H1 (cell line): Measurements from ENCODE around the gene COL11A2. TPM values are rescaled to one million over a fixed set of nuclear protein-coding genes. Genes with fewer than 3 reads are reported as not detected.
A peak's percentile ranks its signal among the peaks of the same experiment; 100 is the strongest.

Experiments used
- CTCF ChIA-PET: fragments of 300-600 bp; sonication (Branson Sonifier 250); formaldehyde crosslinking; loops from one replicate; lab custom pipeline; 2021; ENCODE audit not compliant: partially characterized antibody; lab: Charles Lee
- POLR2A ChIA-PET: fragments of 300-600 bp; sonication (Branson Sonifier 250); formaldehyde crosslinking; loops from one replicate; lab custom pipeline; 2021; ENCODE audit warnings: inconsistent platforms; ENCODE audit not compliant: partially characterized antibody; lab: Charles Lee
- DNase-seq, 2 experiments: peaks; one replicate each; pipeline versions ENCODE4 v3.0.0 to v3.0.0-alpha.2; 2010 to 2022; ENCODE audit warnings: low spot score in 2 of 2, low read depth in 1 of 2, mixed read lengths in 1 of 2
- FAIRE-seq: peaks from 2 replicates; lab custom pipeline; 2011; peaks lifted over from hg19 to GRCh38; lab: Jason Lieb, UNC
- H2AFZ ChIP-seq: 2 replicates; pipeline ENCODE4 v1.8.1; 2012; ENCODE audit warnings: low read length, inconsistent platforms
- H2AK5ac ChIP-seq: 2 replicates; pipeline ENCODE4 v1.6.1; 2013; ENCODE audit warnings: low read depth, low read length
- H2BK120ac ChIP-seq: replicated peaks from 2 replicates; pipeline ENCODE3; 2013; ENCODE audit warnings: low read depth, low read length, inconsistent platforms
- H2BK12ac ChIP-seq: 2 replicates; pipeline ENCODE4 v1.6.1; 2013; ENCODE audit warnings: low read depth, low read length
- H2BK15ac ChIP-seq: 2 replicates; pipeline ENCODE4 v1.6.1; 2013; ENCODE audit warnings: low read length
- H2BK20ac ChIP-seq: 2 replicates; pipeline ENCODE4 v1.6.1; 2013; ENCODE audit warnings: low read length
- H2BK5ac ChIP-seq: 2 replicates; pipeline ENCODE4 v1.6.1; 2013; ENCODE audit warnings: low read depth, low read length
- H3K14ac ChIP-seq: 2 replicates; pipeline ENCODE4 v1.6.1; 2013; ENCODE audit warnings: inconsistent platforms; ENCODE audit not compliant: insufficient read length
- H3K18ac ChIP-seq: 2 replicates; pipeline ENCODE4 v1.6.1; 2013; ENCODE audit warnings: low read length; ENCODE audit errors: extremely low read depth
- H3K23ac ChIP-seq: 2 replicates; pipeline ENCODE4 v1.6.1; 2013; ENCODE audit warnings: inconsistent platforms; ENCODE audit not compliant: insufficient read length
- H3K23me2 ChIP-seq: 2 replicates; pipeline ENCODE4 v1.6.1; 2013; ENCODE audit warnings: low read depth, low read length
- H3K27ac ChIP-seq: 2 replicates; pipeline ENCODE4 v1.6.1; 2011; ENCODE audit warnings: low read depth, low read length, inconsistent platforms
- H3K27me3 ChIP-seq, 4 experiments: replicated peaks in 1 of 4; 1 replicate in 1 of 4; 2 replicates in 3 of 4; pipeline versions ENCODE4 v1.6.1 to v1.8.1; 2011 to 2013; ENCODE audit warnings: low read length in 3 of 4, mild to moderate bottlenecking in 3 of 4, inconsistent platforms in 2 of 4, mixed read lengths in 2 of 4, moderate library complexity in 1 of 4; ENCODE audit not compliant: control insufficient read depth in 3 of 4, insufficient read depth in 3 of 4; ENCODE audit errors: extremely low read depth in 1 of 4
- H3K36me3 ChIP-seq, 4 experiments: 2 replicates each; pipeline versions ENCODE4 v1.6.1 to v1.8.1; 2011 to 2013; ENCODE audit warnings: mild to moderate bottlenecking in 4 of 4, low read length in 3 of 4, moderate library complexity in 2 of 4, control low read depth in 1 of 4, inconsistent platforms in 1 of 4; ENCODE audit not compliant: insufficient read depth in 4 of 4, control insufficient read depth in 2 of 4
- H3K4ac ChIP-seq: replicated peaks from 2 replicates; pipeline ENCODE3; 2013; ENCODE audit warnings: low read length, low read depth, mixed read lengths, inconsistent platforms; ENCODE audit not compliant: insufficient read length
- H3K4me1 ChIP-seq, 4 experiments: replicated peaks in 1 of 4; 1 replicate in 1 of 4; 2 replicates in 3 of 4; pipeline versions ENCODE4 v1.6.1 to v1.8.1; 2011 to 2013; ENCODE audit warnings: low read length in 3 of 4, inconsistent platforms in 2 of 4, mixed read lengths in 1 of 4; ENCODE audit not compliant: insufficient read depth in 4 of 4, control insufficient read depth in 3 of 4
- H3K4me2 ChIP-seq, 2 experiments: 2 replicates each; pipeline versions ENCODE4 v1.6.1 to v1.8.1; 2011 to 2013; ENCODE audit warnings: low read depth in 2 of 2, low read length in 2 of 2, control low read depth in 1 of 2, inconsistent platforms in 1 of 2, mild to moderate bottlenecking in 1 of 2; ENCODE audit not compliant: insufficient read depth in 1 of 2
- H3K4me3 ChIP-seq, 4 experiments: fragments of 200-600, 300-600 bp in 1 of 4; sonication (generic), shearing (Covaris generic), sonication (Bioruptor Twin) in 1 of 4; 2 replicates each; pipeline versions ENCODE4 v1.5.1 to v1.8.1; 2011 to 2016; ENCODE audit warnings: low read length in 4 of 4, low read depth in 3 of 4, control low read depth in 2 of 4, inconsistent platforms in 2 of 4, mild to moderate bottlenecking in 2 of 4, mixed read lengths in 1 of 4, moderate library complexity in 1 of 4; ENCODE audit not compliant: insufficient read depth in 2 of 4; ENCODE audit errors: extremely low read depth in 1 of 4
- H3K56ac ChIP-seq: replicated peaks from 2 replicates; pipeline ENCODE3; 2013; ENCODE audit warnings: low read depth, mild to moderate bottlenecking, mixed read lengths, low read length, inconsistent platforms; ENCODE audit not compliant: insufficient read length
- H3K79me1 ChIP-seq: 2 replicates; pipeline ENCODE4 v1.6.1; 2013; ENCODE audit warnings: low read depth, low read length, control low read depth
- H3K79me2 ChIP-seq, 2 experiments: 2 replicates each; pipeline versions ENCODE4 v1.6.1 to v1.8.1; 2012 to 2013; ENCODE audit warnings: low read length in 2 of 2, mild to moderate bottlenecking in 2 of 2, inconsistent platforms in 1 of 2; ENCODE audit not compliant: insufficient read depth in 2 of 2, control insufficient read depth in 1 of 2
- H3K9ac ChIP-seq, 4 experiments: replicated peaks in 1 of 4; 1 replicate in 1 of 4; 2 replicates in 3 of 4; pipeline versions ENCODE4 v1.6.1 to v1.8.1; 2011 to 2013; ENCODE audit warnings: low read depth in 3 of 4, low read length in 3 of 4, control low read depth in 2 of 4, mild to moderate bottlenecking in 2 of 4, moderate library complexity in 2 of 4, inconsistent platforms in 1 of 4; ENCODE audit errors: extremely low read depth in 1 of 4
- H3K9me3 ChIP-seq, 2 experiments: 2 replicates each; pipeline versions ENCODE4 v1.6.1 to v1.8.1; 2012 to 2013; ENCODE audit warnings: mild to moderate bottlenecking in 2 of 2, moderate library complexity in 2 of 2, control low read depth in 1 of 2, inconsistent platforms in 1 of 2, low read depth in 1 of 2, low read length in 1 of 2, mixed read lengths in 1 of 2; ENCODE audit not compliant: insufficient read depth in 2 of 2
- H4K20me1 ChIP-seq, 2 experiments: replicated peaks in 1 of 2; 2 replicates each; pipeline versions ENCODE3 to v1.8.1; 2011 to 2013; ENCODE audit warnings: inconsistent platforms in 2 of 2, low read length in 2 of 2, mild to moderate bottlenecking in 1 of 2; ENCODE audit not compliant: insufficient read depth in 2 of 2, control insufficient read depth in 1 of 2
- H4K5ac ChIP-seq: 2 replicates; pipeline ENCODE4 v1.6.1; 2013; ENCODE audit warnings: low read length, low read depth, mixed read lengths, inconsistent platforms; ENCODE audit not compliant: insufficient read length
- H4K8ac ChIP-seq: 2 replicates; pipeline ENCODE4 v1.8.0; 2013; ENCODE audit warnings: mild to moderate bottlenecking, moderate library complexity, low read length, inconsistent platforms; ENCODE audit not compliant: insufficient read depth; ENCODE audit errors: extremely low read depth
- H4K91ac ChIP-seq: replicated peaks from 2 replicates; pipeline ENCODE3; 2013; ENCODE audit warnings: low read length, mixed read lengths, inconsistent platforms; ENCODE audit not compliant: insufficient read length
- ASH2L ChIP-seq: fragments of 200-600, 300-600 bp; sonication (generic); IDR thresholded peaks from one replicate; pipeline ENCODE4 v1.7.1; 2017; ENCODE audit warnings: low read length
- ATF2 ChIP-seq: IDR thresholded peaks from 2 replicates; pipeline ENCODE4 v1.6.1; 2012; ENCODE audit warnings: low read length, inconsistent platforms
- KDM5A ChIP-seq: fragments of 200-600 bp; IDR thresholded peaks from 2 replicates; pipeline ENCODE4 v1.7.1; 2012; ENCODE audit warnings: mild to moderate bottlenecking, low read length, inconsistent platforms, mixed read lengths
- RAD21 ChIP-seq, 2 experiments: IDR thresholded peaks in 1 of 2; conservative IDR thresholded peaks in 1 of 2; 2 replicates each; pipeline ENCODE4 v1.6.1; 2011; ENCODE audit warnings: low read depth in 2 of 2, low read length in 2 of 2, improper control_type of control experiment in 1 of 2, inconsistent platforms in 1 of 2, mild to moderate bottlenecking in 1 of 2, moderate library complexity in 1 of 2
- RNF2 ChIP-seq: fragments of 200-900, 300-1000 bp; sonication (generic); IDR thresholded peaks from 2 replicates; pipeline ENCODE4 v1.7.1; 2016; ENCODE audit warnings: borderline replicate concordance, low read depth, mild to moderate bottlenecking, antibody characterized with exemption, low read length; ENCODE audit not compliant: poor library complexity, severe bottlenecking; ENCODE audit errors: missing control alignments
- YY1 ChIP-seq: IDR thresholded peaks from 2 replicates; pipeline ENCODE4 v1.6.1; 2011; ENCODE audit warnings: low read depth, mild to moderate bottlenecking, low read length
- WGBS, 2 experiments: shearing (Covaris generic) in 1 of 2; methylation state at CpG; one replicate each; pipeline versions ENCODE4 v1.1.6 to v1.1.7; 2013 to 2015; ENCODE audit warnings: low lambda C conversion rate in 2 of 2, mixed read lengths in 2 of 2, inconsistent platforms in 1 of 2, low coverage in 1 of 2, missing lambda C conversion rate in 1 of 2; ENCODE audit not compliant: insufficient replicate concordance in 2 of 2, insufficient coverage in 1 of 2, insufficient read length in 1 of 2; ENCODE audit errors: extremely low coverage in 1 of 2, missing lambda C conversion rate in 1 of 2; 5-methylcytosine and 5-hydroxymethylcytosine counted together
- polyA plus RNA-seq, 7 experiments: library from polyadenylated mRNA; depleted of rRNA in 3 of 7; stranded (reverse) in 5 of 7; unstranded in 2 of 7; fragments of >200 nt in 5 of 7; fragments of 200-250 nt in 2 of 7; gene quantifications; 1 replicate in 5 of 7; 2 replicates in 1 of 7; 4 replicates in 1 of 7; pipeline versions ENCODE4 v1.2.1 to v1.2.3, GENCODE V29; 2011 to 2013; ENCODE audit warnings: missing spikeins in 2 of 7, mixed read lengths in 2 of 7
- total RNA-seq: library from RNA; stranded (reverse); fragmentation: NEBNext Ultra II Directional; extraction: Animal tissue kit (Norgen Biotek cat#: 25700); gene quantifications from 2 replicates; pipeline ENCODE4 v1.2.1, GENCODE V29; 2021

The COL11A2 gene
- total and polyA plus RNA-seq, 2 of the 8 experiments (the other 6 are each of a cell fraction or from before 2014, with no cell fraction given): 2.8 to 3.8 TPM

GRCh38 chr6:33120001-33120400, 72.3 kb downstream of the COL11A2 start:
- Histone ChIP-seq H3K9ac (no peak overlapping the region), H2AK5ac (no peak overlapping the region), H3K4me3 (peak overlapping the region in 1 of 4 experiments; percentile 92; a peak in 2 of 8 replicates), H4K91ac (no peak overlapping the region), H4K8ac (no peak overlapping the region), H2AFZ (no peak overlapping the region), H2BK15ac (no peak overlapping the region), H3K79me1 (no peaks in the 10 kb centered on the region), H4K20me1 (no peaks in the 10 kb centered on the region), H2BK12ac (no peak overlapping the region), H2BK20ac (no peak overlapping the region), H3K18ac (no peak overlapping the region), H3K23ac (no peak overlapping the region), H3K9me3 (peaks cover 28 to 32% of the 10 kb centered on the region in 2 experiments), H3K23me2 (peaks cover 10% of the 10 kb centered on the region), H3K27me3 (no peaks in the 10 kb centered on the region), H2BK120ac (no peak overlapping the region), H3K14ac (no peak overlapping the region), H3K56ac (no peak overlapping the region), H3K4ac (no peak overlapping the region), H3K36me3 (peaks cover 0 to 36% (median 10%) of the 10 kb centered on the region in 4 experiments; a peak in 4 of 8 replicates), H2BK5ac (no peak overlapping the region), H3K27ac (no peak overlapping the region), H3K4me2 (peak overlapping the region; percentile 21 to 80; a peak in 3 of 4 replicates), H4K5ac (no peak overlapping the region), H3K79me2 (peaks cover 12 to 68% of the 10 kb centered on the region in 2 experiments; a peak in 3 of 4 replicates), H3K4me1 (peaks cover 2 to 21% (median 9%) of the 10 kb centered on the region in 4 experiments; a peak in 6 of 7 replicates)
- ChIA-PET CTCF (interaction anchor here (0.6 to 3.5 kb wide), 28 partner anchors 10 to 265 kb away, joined by 3 to 20 read pairs (median 5); partner anchors contain the start of genes COL11A2 and HLA-DPB1), POLR2A (interaction anchor here (0.6 to 6.6 kb wide), 13 partner anchors 11 to 452 kb away, joined by 3 to 113 read pairs (median 5); partner anchors contain the start of genes BRD2 and HLA-DOA)
- 77% methylated on average over 3 of the region's 3 CpGs; no CpG with 5 or more reads in 1 of the 2 experiments for WGBS, 2 experiments
- FAIRE-seq (no peak), DNase-seq (no peak)
- TF ChIP-seq RNF2 (no peak), RAD21 (IDR thresholded peaks at IDR 0.05 in 1 of 2, conservative IDR thresholded peaks at IDR 0.05 in 1 of 2; ENCODE audit: low read depth in 2 of 2, low read length in 2 of 2) (no peak), KDM5A (no peak), ASH2L (no peak), YY1 (no peak), ATF2 (no peak)
